HG03342 (cell line): ENCODE data around the gene CFAP300.
A peak's percentile ranks its signal among the peaks of the same experiment; 100 is the strongest.

Experiments used
- ATAC-seq: cut with Tn5 transposase; IDR thresholded peaks from one replicate; pipeline ENCODE4 v1.9.1; 2021; ENCODE audit warnings: mild to moderate bottlenecking, moderate library complexity; ENCODE audit not compliant: unreplicated experiment

Gene CFAP300

GRCh38 chr11:102047305-102047924 is at the start of gene CFAP300:
TSS of gene CFAP300 (plus strand) at chr11:102047437. CDS start at chr11:102047471, 34 bp downstream.
- ATAC-seq, result peak; percentile 69

GRCh38 chr11:102001657-102002338 is 45.4 kb upstream of the CFAP300 start:
- no peak for ATAC-seq

GRCh38 chr11:102004220-102004619 is 43.0 kb upstream of the CFAP300 start:
- no peak for ATAC-seq

GRCh38 chr11:102005306-102005705 is 41.9 kb upstream of the CFAP300 start:
- ATAC-seq, result no peak

GRCh38 chr11:102006835-102007566 is 40.2 kb upstream of the CFAP300 start:
- no peak for ATAC-seq

- ATAC-seq, result peak; percentile 85
Observed at GRCh38 chr11:102007567-102008437, 39.4 kb upstream of the CFAP300 start.

GRCh38 chr11:102010776-102011494 is 36.3 kb upstream of the CFAP300 start:
- ATAC-seq, result no peak

GRCh38 chr11:102012946-102013345 is 34.3 kb upstream of the CFAP300 start:
- ATAC-seq, result no peak

- ATAC-seq, result no peak
Observed at GRCh38 chr11:102014756-102015155, 32.5 kb upstream of the CFAP300 start.

GRCh38 chr11:102017026-102017425 is 30.2 kb upstream of the CFAP300 start:
- no peak for ATAC-seq

- no peak for ATAC-seq
Observed at GRCh38 chr11:102026217-102026616, 21.0 kb upstream of the CFAP300 start.

- no peak for ATAC-seq
Observed at GRCh38 chr11:102026959-102027358, 20.3 kb upstream of the CFAP300 start.

- ATAC-seq, result no peak
Observed at GRCh38 chr11:102036757-102037156, 10.5 kb upstream of the CFAP300 start.

GRCh38 chr11:102046841-102047240 is 396 bp upstream of the CFAP300 start:
- no peak for ATAC-seq

GRCh38 chr11:102050927-102051575 is 3.8 kb downstream of the CFAP300 start:
- ATAC-seq, result no peak

GRCh38 chr11:102061276-102061675 is 14.0 kb downstream of the CFAP300 start:
- ATAC-seq, result no peak

GRCh38 chr11:102062106-102062505 is 14.9 kb downstream of the CFAP300 start:
- ATAC-seq, result no peak

GRCh38 chr11:102064316-102064715 is 17.1 kb downstream of the CFAP300 start:
- ATAC-seq, result no peak

GRCh38 chr11:102070766-102071165 is 23.5 kb downstream of the CFAP300 start:
- ATAC-seq, result no peak
